C4-2B (cell line): Measurements from ENCODE around the gene KL.

Source experiments
- CTCF ChIP-seq: fragments of 450-650 bp; conservative IDR thresholded peaks from 2 replicates; pipeline ENCODE4 v1.5.1; 2017; ENCODE audit warnings: mild to moderate bottlenecking
- ZFX ChIP-seq: fragments of 450-650 bp; IDR thresholded peaks from 2 replicates; pipeline ENCODE4 v1.6.1; 2017

- TF ChIP-seq CTCF, result no peak
- TF ChIP-seq ZFX, result no peak
Observed at GRCh38 chr13:33112766-33113165, 96.5 kb downstream of the KL start.
